NCI-H524 treated with DMSO at 0.1 percent for 48 hours (cell line): ENCODE data around the gene TMEM267.
"Not testable (repeated sequence)": the region's sequence is repeated elsewhere in the genome, so short reads cannot be mapped to it uniquely, and the experiment has no call there.

Experiments
- DNase-seq: peaks from one replicate; lab custom pipeline; 2025; lab: John Stamatoyannopoulos, UW

The TMEM267 gene

GRCh38 chr5:43483298-43484105 is at the start of gene TMEM267:
Gene TMEM267 (minus strand): TSS chr5:43483865. CDS start chr5:43453969, 29,896 bp downstream.
- DNase-seq, result peak; percentile 78

- no peak for DNase-seq
Observed at GRCh38 chr5:43530648-43531047, 47.0 kb upstream of the TMEM267 start.

GRCh38 chr5:43523662-43524072 is 40.0 kb upstream of the TMEM267 start:
- DNase-seq, result no peak

- DNase-seq, result no peak
Observed at GRCh38 chr5:43520615-43521014, 37.0 kb upstream of the TMEM267 start.

- DNase-seq, result no peak
Observed at GRCh38 chr5:43515678-43516048, 32.0 kb upstream of the TMEM267 start.

- DNase-seq, result peak; percentile 91
Observed at GRCh38 chr5:43514816-43515677, 31.4 kb upstream of the TMEM267 start, which contains the start of gene C5orf34. Gene C5orf34 (minus strand): TSS chr5:43515148. CDS start chr5:43509339, 5,809 bp downstream.

GRCh38 chr5:43514471-43514815 is 30.8 kb upstream of the TMEM267 start:
- DNase-seq, result no peak

- no peak for DNase-seq
Observed at GRCh38 chr5:43514025-43514424, 30.4 kb upstream of the TMEM267 start.

GRCh38 chr5:43511062-43511461 is 27.4 kb upstream of the TMEM267 start:
- DNase-seq, result not testable (repeated sequence)

GRCh38 chr5:43498581-43498980 is 14.9 kb upstream of the TMEM267 start:
- no peak for DNase-seq

GRCh38 chr5:43497311-43498104 is 13.8 kb upstream of the TMEM267 start:
- DNase-seq, result no peak

- no peak for DNase-seq
Observed at GRCh38 chr5:43491326-43491725, 7.7 kb upstream of the TMEM267 start.

- no peak for DNase-seq
Observed at GRCh38 chr5:43486353-43486752, 2.7 kb upstream of the TMEM267 start.

GRCh38 chr5:43485406-43485805 is 1.7 kb upstream of the TMEM267 start:
- no peak for DNase-seq

GRCh38 chr5:43484106-43484849 is 613 bp upstream of the TMEM267 start:
- peak; percentile 75 for DNase-seq

- no peak for DNase-seq
Observed at GRCh38 chr5:43482490-43483297, 971 bp downstream of the TMEM267 start.

GRCh38 chr5:43469671-43470391 is 13.8 kb downstream of the TMEM267 start:
- DNase-seq, result no peak

- DNase-seq, result no peak
Observed at GRCh38 chr5:43467100-43467499, 16.6 kb downstream of the TMEM267 start.

- DNase-seq, result not testable (repeated sequence)
Observed at GRCh38 chr5:43465455-43465854, 18.2 kb downstream of the TMEM267 start.

- no peak for DNase-seq
Observed at GRCh38 chr5:43461066-43461465, 22.6 kb downstream of the TMEM267 start.
